Pancreas (tissue), 10 donors: ENCODE data around the gene USP3. TPM values are rescaled to one million over a fixed set of nuclear protein-coding genes. Genes with fewer than 3 reads are reported as not detected.

Experiments used
- ATAC-seq, 4 donors: fragments of 200-7000 bp; cut with Tn5 transposase; one replicate each; pipeline versions ENCODE4 v1.8.0 to v1.9.1; 2020; ENCODE audit warnings: mild to moderate bottlenecking in 4 of 4, moderate library complexity in 4 of 4
- DNase-seq, 6 donors: peaks; one replicate each; pipeline ENCODE4 v3.0.0-alpha.2; 2020
- FAIRE-seq: peaks from 2 replicates; lab custom pipeline; 2012; peaks lifted over from hg19 to GRCh38; lab: Jason Lieb, UNC
- H3K27ac ChIP-seq, 4 donors: fragments of 200-600 bp; sonication (generic); 1 replicate in 3 of 4; 2 replicates in 1 of 4; pipeline versions ENCODE4 v1.5.0 to v1.8.0; 2020
- H3K27me3 ChIP-seq, 4 donors: fragments of 200-600 bp; one replicate each; pipeline ENCODE4 v1.8.0; 2021
- H3K36me3 ChIP-seq, 3 donors: fragments of 200-600 bp; sonication (generic) in 1 of 3; one replicate each; pipeline versions ENCODE4 v1.5.0 to v1.8.0; 2020 to 2021
- H3K4me1 ChIP-seq, 3 donors: fragments of 200-600 bp; one replicate each; pipeline ENCODE4 v1.8.0; 2021
- H3K4me3 ChIP-seq, 4 donors: fragments of 200-600 bp; sonication (generic) in 2 of 4; one replicate each; pipeline versions ENCODE4 v1.5.0 to v1.8.0; 2020 to 2021
- H3K9me3 ChIP-seq, 4 donors: fragments of 200-600 bp; one replicate each; pipeline ENCODE4 v1.8.0; 2021
- WGBS, 2 donors: extraction: QIAGEN DNeasy Blood & Tissue Kit; methylation state at CpG; one replicate each; pipeline ENCODE4 v1.1.7; 2013; 5-methylcytosine and 5-hydroxymethylcytosine counted together
- intact Hi-C, 3 donors: fragments of 100-400 bp; cut with DNase I; formaldehyde crosslinking; loops; one replicate each; pipeline versions ENCODE4 v1.11.1 to v1.14.2; 2022
- polyA plus RNA-seq, 2 donors: library from polyadenylated mRNA; stranded (reverse); fragments of 200-250 nt; gene quantifications; one replicate each; pipeline ENCODE4 v1.2.3, GENCODE V29; 2013
- total RNA-seq, 6 donors: library from RNA; stranded (reverse); fragmentation: NEBNext Ultra II Directional in 4 of 6; extraction: Animal tissue kit (Norgen Biotek cat#: 25700) in 4 of 6; gene quantifications; one replicate each; pipeline versions ENCODE4 v1.2.1 to v1.2.4, GENCODE V29; 2021 to 2023
- TF ChIP-seq, protein P1 (sequence below), 4 donors: fragments of 200-600 bp; sonication (generic) in 3 of 4; IDR thresholded peaks; one replicate each; pipeline versions ENCODE4 v1.5.0 to v1.8.0; 2021; ENCODE audit warnings: antibody characterized with exemption in 4 of 4
- donor health status: healthy with polysubstance abuse.
- donor health status: DM: no; HTN: no; CAD: no; lungs with moderate emphysema.
- donor health status: DM: no; HTN: no; CAD: no.
- donor health status: control.
- donor health status: control.
- donor health status: Bipolar disorder and iron deficiency.
- donor health status: DM: yes; HTN: yes; CAD: no.
- donor health status: DM: no; HTN: no; CAD: no.
- donor health status: DM: no; HTN: no; CAD: no.
- donor health status: DM: yes; HTN: yes; CAD: no.

Gene USP3
- total and polyA plus RNA-seq, 8 donors, result 28.5 to 50.8 (median 41.2) TPM

DNA sequence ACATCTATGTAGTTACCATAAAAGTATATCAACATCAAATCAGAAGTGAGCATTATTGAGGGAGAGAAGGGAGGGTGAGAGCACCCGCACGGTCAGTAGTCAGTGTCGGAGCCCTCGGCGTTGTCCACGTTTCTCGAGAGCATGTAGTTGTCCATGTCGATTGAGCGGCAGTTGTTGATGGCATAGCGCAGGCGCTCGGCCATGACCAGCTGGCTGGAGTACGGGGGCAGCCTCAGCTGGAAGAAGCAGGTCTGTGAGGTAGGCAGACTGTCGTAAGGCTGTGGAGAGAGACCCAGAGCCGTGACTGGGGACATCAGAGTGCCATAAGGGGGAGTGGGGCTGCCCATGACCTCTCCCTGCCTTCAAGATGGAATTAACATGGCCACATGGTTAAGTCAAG is 104.6 kb downstream of the USP3 start:
- intact Hi-C loops, result loop anchor here in 1 of 3 donors (10.0 kb wide), 1 partner anchor 456 kb away; no protein-coding TSS in a partner anchor
- WGBS, 2 donors, result 95 to 96% methylated on average over 15 of the region's 15 CpGs
- H3K36me3 ChIP-seq, result peaks cover 0 to 27% (median 2%) of the 10 kb centered on the region in 3 donors

GRCh38 chr15:63609448-63609847 is 105.1 kb downstream of the USP3 start:
- TF ChIP-seq, protein P1, sequence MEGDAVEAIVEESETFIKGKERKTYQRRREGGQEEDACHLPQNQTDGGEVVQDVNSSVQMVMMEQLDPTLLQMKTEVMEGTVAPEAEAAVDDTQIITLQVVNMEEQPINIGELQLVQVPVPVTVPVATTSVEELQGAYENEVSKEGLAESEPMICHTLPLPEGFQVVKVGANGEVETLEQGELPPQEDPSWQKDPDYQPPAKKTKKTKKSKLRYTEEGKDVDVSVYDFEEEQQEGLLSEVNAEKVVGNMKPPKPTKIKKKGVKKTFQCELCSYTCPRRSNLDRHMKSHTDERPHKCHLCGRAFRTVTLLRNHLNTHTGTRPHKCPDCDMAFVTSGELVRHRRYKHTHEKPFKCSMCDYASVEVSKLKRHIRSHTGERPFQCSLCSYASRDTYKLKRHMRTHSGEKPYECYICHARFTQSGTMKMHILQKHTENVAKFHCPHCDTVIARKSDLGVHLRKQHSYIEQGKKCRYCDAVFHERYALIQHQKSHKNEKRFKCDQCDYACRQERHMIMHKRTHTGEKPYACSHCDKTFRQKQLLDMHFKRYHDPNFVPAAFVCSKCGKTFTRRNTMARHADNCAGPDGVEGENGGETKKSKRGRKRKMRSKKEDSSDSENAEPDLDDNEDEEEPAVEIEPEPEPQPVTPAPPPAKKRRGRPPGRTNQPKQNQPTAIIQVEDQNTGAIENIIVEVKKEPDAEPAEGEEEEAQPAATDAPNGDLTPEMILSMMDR (IDR thresholded peaks at IDR 0.05), result no peak
- Histone ChIP-seq H3K4me3 (no peak overlapping the region), H3K27me3 (no peaks in the 10 kb centered on the region), H3K27ac (no peak overlapping the region), H3K9me3 (no peaks in the 10 kb centered on the region), H3K4me1 (peaks cover 0 to 4% (median 0%) of the 10 kb centered on the region in 3 donors), H3K36me3 (peaks cover 0 to 31% (median 3%) of the 10 kb centered on the region in 3 donors)
- WGBS, 2 donors, result 86 to 87% methylated on average over 6 of the region's 6 CpGs
- FAIRE-seq, result no peak
- no peak for ATAC-seq
- intact Hi-C loops, result loop anchor here in 1 of 3 donors (10.0 kb wide), 1 partner anchor 455 kb away; no protein-coding TSS in a partner anchor
- DNase-seq, result no peak

More for the DNA sequence above, 104.6 kb downstream of the USP3 start:
- DNase-seq, result no peak
- no peak for ATAC-seq
- FAIRE-seq, result no peak
- H3K4me1 ChIP-seq, result peaks cover 0 to 4% (median 0%) of the 10 kb centered on the region in 3 donors
- no peak overlapping the region for H3K27ac ChIP-seq
- TF ChIP-seq, protein P1 (IDR thresholded peaks at IDR 0.05), result no peak
- H3K27me3 ChIP-seq, result no peaks in the 10 kb centered on the region
- H3K4me3 ChIP-seq, result no peak overlapping the region
- no peaks in the 10 kb centered on the region for H3K9me3 ChIP-seq

DNA sequence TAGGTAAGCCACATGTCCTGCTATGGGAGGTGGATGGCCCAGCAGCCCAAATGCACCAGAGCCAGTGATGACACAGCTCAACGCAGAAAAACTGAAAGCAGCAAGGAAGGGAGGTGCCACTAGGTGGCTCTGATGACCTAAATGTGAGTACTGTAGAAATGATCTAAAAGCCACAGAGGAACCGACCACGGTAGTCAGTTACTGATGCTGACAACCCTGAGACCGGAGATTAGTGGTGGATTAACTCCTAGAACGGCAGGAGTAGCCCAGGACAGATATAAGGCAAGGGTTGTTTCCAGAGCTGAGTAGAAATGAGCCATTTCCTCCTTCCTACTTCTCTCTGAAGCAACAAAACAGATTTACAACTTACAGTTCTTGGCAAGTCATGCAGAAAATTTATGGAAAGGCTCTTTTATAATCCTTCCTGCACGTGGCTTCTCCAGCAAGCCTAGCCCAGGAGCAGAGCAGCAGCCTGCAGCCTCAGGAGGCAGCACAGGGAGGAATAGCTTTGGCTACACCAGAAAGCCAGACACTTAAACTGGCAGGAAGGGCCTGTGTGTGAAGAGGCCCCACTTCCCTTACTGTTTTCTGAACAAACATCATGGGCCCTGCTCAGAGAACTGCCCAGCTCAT is 105.9 kb downstream of the USP3 start:
- intact Hi-C loops, result no loop called here
- Histone ChIP-seq H3K4me3 (no peak overlapping the region), H3K36me3 (peaks cover 0 to 40% (median 3%) of the 10 kb centered on the region in 3 donors), H3K27me3 (no peaks in the 10 kb centered on the region), H3K9me3 (no peaks in the 10 kb centered on the region), H3K27ac (peak overlapping the region in 3 of 4 donors; percentile 7 to 55 (median 25)), H3K4me1 (peaks cover 0 to 4% (median 0%) of the 10 kb centered on the region in 3 donors)
- ATAC-seq (peak; percentile 72 to 92 (median 90)), DNase-seq (peak in 4 of 6 donors; percentile 40 to 70 (median 46)), FAIRE-seq (no peak)
- WGBS, 2 donors, result 9 to 13% methylated on average over 6 of the region's 6 CpGs
- TF ChIP-seq, protein P1 (IDR thresholded peaks at IDR 0.05), result peak; percentile 22 to 49 (median 41)

GRCh38 chr15:63611177-63611576 is 106.8 kb downstream of the USP3 start:
- Histone ChIP-seq H3K27me3 (no peaks in the 10 kb centered on the region), H3K27ac (no peak overlapping the region), H3K36me3 (peaks cover 0 to 49% (median 9%) of the 10 kb centered on the region in 3 donors), H3K4me3 (no peak overlapping the region), H3K9me3 (no peaks in the 10 kb centered on the region), H3K4me1 (peaks cover 0 to 4% (median 0%) of the 10 kb centered on the region in 3 donors)
- DNase-seq (no peak), ATAC-seq (peak in 1 of 4 donors; percentile 12), FAIRE-seq (no peak)
- intact Hi-C loops, result no loop called here
- TF ChIP-seq, protein P1 (IDR thresholded peaks at IDR 0.05), result no peak
- WGBS, 2 donors, result 65% methylated on average over 3 of the region's 3 CpGs

GRCh38 chr15:63612300-63612699 is 107.9 kb downstream of the USP3 start:
- H3K27me3 ChIP-seq, result no peaks in the 10 kb centered on the region
- H3K27ac ChIP-seq, result no peak overlapping the region
- H3K4me1 ChIP-seq, result peaks cover 0 to 4% (median 0%) of the 10 kb centered on the region in 3 donors
- H3K4me3 ChIP-seq, result no peak overlapping the region
- intact Hi-C loops, result no loop called here
- DNase-seq, result no peak
- peaks cover 0 to 50% (median 9%) of the 10 kb centered on the region in 3 donors for H3K36me3 ChIP-seq
- ATAC-seq, result no peak
- WGBS, 2 donors, result 94% methylated on average over 15 of the region's 15 CpGs
- FAIRE-seq, result no peak
- TF ChIP-seq, protein P1 (IDR thresholded peaks at IDR 0.05), result no peak
- no peaks in the 10 kb centered on the region for H3K9me3 ChIP-seq
